ENCODE results near the gene CAMK2G.

The CAMK2G gene

GRCh38 chr10:73881221-73881919, 7.0 kb upstream of the CAMK2G start:
- FAIRE-seq (no peak), DNase-seq (ENCODE audit: insufficient read length, low spot score) (no peak)
- TF ChIP-seq POLR2A (IDR thresholded peaks at IDR 0.05; ENCODE audit: low read depth, low read length): no peak

GRCh38 chr10:73879296-73880173, 5.2 kb upstream of the CAMK2G start:
- FAIRE-seq (peak; percentile 84), DNase-seq (ENCODE audit: insufficient read length, low spot score) (peak; percentile 81)
- no peak for TF ChIP-seq POLR2A (IDR thresholded peaks at IDR 0.05; ENCODE audit: low read depth, low read length)

GRCh38 chr10:73878365-73878764, 4.0 kb upstream of the CAMK2G start:
- TF ChIP-seq POLR2A (IDR thresholded peaks at IDR 0.05; ENCODE audit: low read depth, low read length): no peak
- FAIRE-seq: no peak

GRCh38 chr10:73877533-73878160, 3.3 kb upstream of the CAMK2G start:
- no peak for DNase-seq (ENCODE audit: insufficient read length, low spot score)
- no peak for FAIRE-seq
- TF ChIP-seq POLR2A (IDR thresholded peaks at IDR 0.05; ENCODE audit: low read depth, low read length): no peak

More at GRCh38 chr10:73878365-73878764, 4.0 kb upstream of the CAMK2G start:
- no peak for DNase-seq (ENCODE audit: insufficient read length, low spot score)

GRCh38 chr10:73876971-73877370, 2.6 kb upstream of the CAMK2G start:
- DNase-seq (ENCODE audit: insufficient read length, low spot score) (no peak), FAIRE-seq (no peak)
- TF ChIP-seq POLR2A (IDR thresholded peaks at IDR 0.05; ENCODE audit: low read depth, low read length): no peak

GRCh38 chr10:73876566-73876965, 2.2 kb upstream of the CAMK2G start:
- FAIRE-seq (no peak), DNase-seq (ENCODE audit: insufficient read length, low spot score) (no peak)
- no peak for TF ChIP-seq POLR2A (IDR thresholded peaks at IDR 0.05; ENCODE audit: low read depth, low read length)

- DNase-seq (ENCODE audit: insufficient read length, low spot score) (no peak), FAIRE-seq (no peak)
Observed at GRCh38 chr10:73876157-73876556, 1.8 kb upstream of the CAMK2G start.

GRCh38 chr10:73875139-73875475, 752 bp upstream of the CAMK2G start:
- no peak for TF ChIP-seq POLR2A (IDR thresholded peaks at IDR 0.05; ENCODE audit: low read depth, low read length)
- FAIRE-seq (no peak), DNase-seq (ENCODE audit: insufficient read length, low spot score) (no peak)

More at GRCh38 chr10:73876157-73876556, 1.8 kb upstream of the CAMK2G start:
- no peak for TF ChIP-seq POLR2A (IDR thresholded peaks at IDR 0.05; ENCODE audit: low read depth, low read length)

GRCh38 chr10:73873838-73874215, 528 bp downstream of the CAMK2G start:
- TF ChIP-seq POLR2A (IDR thresholded peaks at IDR 0.05; ENCODE audit: low read depth, low read length): no peak
- DNase-seq (ENCODE audit: insufficient read length, low spot score) (no peak), FAIRE-seq (no peak)

GRCh38 chr10:73873142-73873837, 1.1 kb downstream of the CAMK2G start:
- no peak for FAIRE-seq
- DNase-seq (ENCODE audit: insufficient read length, low spot score): no peak
- TF ChIP-seq POLR2A (IDR thresholded peaks at IDR 0.05; ENCODE audit: low read depth, low read length): no peak

GRCh38 chr10:73872190-73872710, 2.1 kb downstream of the CAMK2G start:
- DNase-seq (ENCODE audit: insufficient read length, low spot score): no peak
- no peak for FAIRE-seq
- TF ChIP-seq POLR2A (IDR thresholded peaks at IDR 0.05; ENCODE audit: low read depth, low read length): no peak

GRCh38 chr10:73871295-73872189, 2.8 kb downstream of the CAMK2G start:
- FAIRE-seq: no peak
- no peak for DNase-seq (ENCODE audit: insufficient read length, low spot score)

More at GRCh38 chr10:73871295-73872189, 2.8 kb downstream of the CAMK2G start:
- TF ChIP-seq POLR2A (IDR thresholded peaks at IDR 0.05; ENCODE audit: low read depth, low read length): no peak

All from H54 (cell line).